K562 (cell line): ENCODE data around the gene PPP1R13L.
"Not testable (repeated sequence)": the region's sequence is repeated elsewhere in the genome, so short reads cannot be mapped to it uniquely, and the experiment has no call there.

Experiments
- FOXA1 ChIP-seq: fragments of 450-650 bp; IDR thresholded peaks from 2 replicates; pipeline ENCODE4 v1.6.1; 2016; ENCODE audit warnings: mild to moderate bottlenecking, borderline replicate concordance
- FOXA3 ChIP-seq, 2 experiments: fragments of 450-650 bp in 1 of 2; sonication (generic) in 1 of 2; formaldehyde crosslinking; IDR thresholded peaks in 1 of 2; conservative IDR thresholded peaks in 1 of 2; 2 replicates each; pipeline versions ENCODE4 v1.4.0 to v1.8.0; 2020 to 2022; ENCODE audit warnings: mild to moderate bottlenecking in 2 of 2, missing genetic modification reagents in 1 of 2
- HDAC6 ChIP-seq: IDR thresholded peaks from 2 replicates; pipeline ENCODE4 v1.6.1; 2012; ENCODE audit warnings: low read depth, mild to moderate bottlenecking, control low read depth, inconsistent platforms, low read length, moderate library complexity
- NR2C2 ChIP-seq, 2 experiments: fragments of 200-800 bp in 1 of 2; sonication (Bioruptor generic) in 1 of 2; sonication (generic) in 1 of 2; formaldehyde crosslinking in 1 of 2; IDR thresholded peaks; 2 replicates each; pipeline versions ENCODE4 v1.6.1 to v1.8.0; 2016 to 2022; ENCODE audit warnings: mild to moderate bottlenecking in 1 of 2, missing compliant biosample characterization in 1 of 2, missing genetic modification characterization in 1 of 2, missing genetic modification reagents in 1 of 2
- POLR2A ChIP-seq: fragments of 450-650 bp; conservative IDR thresholded peaks from 2 replicates; pipeline ENCODE4 v1.6.1; 2016
- POLR2AphosphoS5 ChIP-seq: IDR thresholded peaks from 2 replicates; pipeline ENCODE4 v1.6.1; 2011; ENCODE audit warnings: mild to moderate bottlenecking, low read depth, low read length, moderate library complexity; ENCODE audit not compliant: control insufficient read depth, insufficient read depth
- RAD51 ChIP-seq: fragments of 450-650 bp; IDR thresholded peaks from 2 replicates; pipeline ENCODE4 v1.7.1; 2016; ENCODE audit warnings: low read depth, mild to moderate bottlenecking, borderline replicate concordance
- SPI1 ChIP-seq: IDR thresholded peaks from 2 replicates; pipeline ENCODE4 v1.6.1; 2011; ENCODE audit warnings: low read depth, low read length, control low read depth, borderline replicate concordance
- ZNF184 ChIP-seq: sonication (generic); formaldehyde crosslinking; IDR thresholded peaks from 2 replicates; pipeline ENCODE4 v1.5.0; 2020; ENCODE audit warnings: missing genetic modification reagents
- ZNF384 ChIP-seq: IDR thresholded peaks from 2 replicates; pipeline ENCODE4 v1.6.1; 2012; ENCODE audit warnings: low read depth, low read length, improper control_type of control experiment
- TF ChIP-seq, protein P1 (sequence below), 3 experiments: IDR thresholded peaks in 2 of 3; conservative IDR thresholded peaks in 1 of 3; 2 replicates each; pipeline ENCODE4 v1.5.1; 2011 to 2012; ENCODE audit warnings: low read length in 3 of 3, mild to moderate bottlenecking in 3 of 3, control low read depth in 2 of 3, improper control_type of control experiment in 1 of 3, inconsistent platforms in 1 of 3, low read depth in 1 of 3, mixed read lengths in 1 of 3, moderate library complexity in 1 of 3; ENCODE audit not compliant: insufficient read depth in 2 of 3
- TF ChIP-seq, protein P2 (sequence below), 2 experiments: fragments of 450-650 bp; conservative IDR thresholded peaks; 2 replicates each; pipeline ENCODE4 v1.6.1; 2017; ENCODE audit warnings: mild to moderate bottlenecking in 2 of 2, moderate library complexity in 2 of 2
- TF ChIP-seq, protein P3 (sequence below): sonication (generic); formaldehyde crosslinking; IDR thresholded peaks from 2 replicates; pipeline ENCODE4 v1.8.1; 2023; ENCODE audit warnings: mild to moderate bottlenecking, missing genetic modification reagents
- TF ChIP-seq, protein P4 (sequence below): sonication (generic); formaldehyde crosslinking; IDR thresholded peaks from 2 replicates; pipeline ENCODE4 v1.8.0; 2022; ENCODE audit warnings: missing genetic modification reagents, mild to moderate bottlenecking, borderline replicate concordance

DNA sequence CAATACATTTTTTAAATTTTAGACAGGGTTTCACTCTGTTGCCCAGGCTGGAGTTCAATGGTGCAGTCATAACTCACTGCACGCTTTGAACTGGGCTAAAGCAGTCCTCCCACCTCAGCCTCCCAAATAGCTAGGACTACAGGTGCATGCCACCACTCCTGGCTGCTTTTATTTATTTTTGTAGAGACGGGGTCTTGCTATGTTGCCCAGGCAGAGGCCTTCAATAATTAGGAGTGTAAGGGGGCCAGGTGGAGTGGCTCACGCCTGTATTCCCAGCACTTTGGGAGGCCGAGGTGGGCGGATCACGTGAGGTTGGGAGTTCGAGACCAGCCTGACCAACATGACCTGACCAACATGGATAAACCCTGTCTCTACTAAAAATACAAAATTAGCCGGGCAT, 27.7 kb upstream of the PPP1R13L start:
- TF ChIP-seq, protein P1, sequence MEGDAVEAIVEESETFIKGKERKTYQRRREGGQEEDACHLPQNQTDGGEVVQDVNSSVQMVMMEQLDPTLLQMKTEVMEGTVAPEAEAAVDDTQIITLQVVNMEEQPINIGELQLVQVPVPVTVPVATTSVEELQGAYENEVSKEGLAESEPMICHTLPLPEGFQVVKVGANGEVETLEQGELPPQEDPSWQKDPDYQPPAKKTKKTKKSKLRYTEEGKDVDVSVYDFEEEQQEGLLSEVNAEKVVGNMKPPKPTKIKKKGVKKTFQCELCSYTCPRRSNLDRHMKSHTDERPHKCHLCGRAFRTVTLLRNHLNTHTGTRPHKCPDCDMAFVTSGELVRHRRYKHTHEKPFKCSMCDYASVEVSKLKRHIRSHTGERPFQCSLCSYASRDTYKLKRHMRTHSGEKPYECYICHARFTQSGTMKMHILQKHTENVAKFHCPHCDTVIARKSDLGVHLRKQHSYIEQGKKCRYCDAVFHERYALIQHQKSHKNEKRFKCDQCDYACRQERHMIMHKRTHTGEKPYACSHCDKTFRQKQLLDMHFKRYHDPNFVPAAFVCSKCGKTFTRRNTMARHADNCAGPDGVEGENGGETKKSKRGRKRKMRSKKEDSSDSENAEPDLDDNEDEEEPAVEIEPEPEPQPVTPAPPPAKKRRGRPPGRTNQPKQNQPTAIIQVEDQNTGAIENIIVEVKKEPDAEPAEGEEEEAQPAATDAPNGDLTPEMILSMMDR (IDR thresholded peaks at IDR 0.05 in 2 of 3, conservative IDR thresholded peaks at IDR 0.05 in 1 of 3; ENCODE audit: insufficient read depth in 2 of 3, low read depth in 1 of 3, low read length in 3 of 3): not testable (repeated sequence)
- not testable (repeated sequence) for TF ChIP-seq FOXA1; ZNF384; NR2C2 (CRISPR knock-in tag; IDR thresholded peaks at IDR 0.05); NR2C2 (tag; IDR thresholded peaks at IDR 0.05); ZNF184; SPI1; POLR2AphosphoS5; FOXA3 (CRISPR knock-in tag; conservative IDR thresholded peaks at IDR 0.05 in 1 of 2, IDR thresholded peaks at IDR 0.05 in 1 of 2); HDAC6; RAD51; POLR2A
- TF ChIP-seq, protein P2, sequence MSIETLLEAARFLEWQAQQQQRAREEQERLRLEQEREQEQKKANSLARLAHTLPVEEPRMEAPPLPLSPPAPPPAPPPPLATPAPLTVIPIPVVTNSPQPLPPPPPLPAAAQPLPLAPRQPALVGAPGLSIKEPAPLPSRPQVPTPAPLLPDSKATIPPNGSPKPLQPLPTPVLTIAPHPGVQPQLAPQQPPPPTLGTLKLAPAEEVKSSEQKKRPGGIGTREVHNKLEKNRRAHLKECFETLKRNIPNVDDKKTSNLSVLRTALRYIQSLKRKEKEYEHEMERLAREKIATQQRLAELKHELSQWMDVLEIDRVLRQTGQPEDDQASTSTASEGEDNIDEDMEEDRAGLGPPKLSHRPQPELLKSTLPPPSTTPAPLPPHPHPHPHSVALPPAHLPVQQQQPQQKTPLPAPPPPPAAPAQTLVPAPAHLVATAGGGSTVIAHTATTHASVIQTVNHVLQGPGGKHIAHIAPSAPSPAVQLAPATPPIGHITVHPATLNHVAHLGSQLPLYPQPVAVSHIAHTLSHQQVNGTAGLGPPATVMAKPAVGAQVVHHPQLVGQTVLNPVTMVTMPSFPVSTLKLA (conservative IDR thresholded peaks at IDR 0.05): not testable (repeated sequence)
- TF ChIP-seq, protein P3, sequence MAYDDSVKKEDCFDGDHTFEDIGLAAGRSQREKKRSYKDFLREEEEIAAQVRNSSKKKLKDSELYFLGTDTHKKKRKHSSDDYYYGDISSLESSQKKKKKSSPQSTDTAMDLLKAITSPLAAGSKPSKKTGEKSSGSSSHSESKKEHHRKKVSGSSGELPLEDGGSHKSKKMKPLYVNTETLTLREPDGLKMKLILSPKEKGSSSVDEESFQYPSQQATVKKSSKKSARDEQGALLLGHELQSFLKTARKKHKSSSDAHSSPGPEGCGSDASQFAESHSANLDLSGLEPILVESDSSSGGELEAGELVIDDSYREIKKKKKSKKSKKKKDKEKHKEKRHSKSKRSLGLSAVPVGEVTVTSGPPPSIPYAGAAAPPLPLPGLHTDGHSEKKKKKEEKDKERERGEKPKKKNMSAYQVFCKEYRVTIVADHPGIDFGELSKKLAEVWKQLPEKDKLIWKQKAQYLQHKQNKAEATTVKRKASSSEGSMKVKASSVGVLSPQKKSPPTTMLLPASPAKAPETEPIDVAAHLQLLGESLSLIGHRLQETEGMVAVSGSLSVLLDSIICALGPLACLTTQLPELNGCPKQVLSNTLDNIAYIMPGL (CRISPR knock-in tag): not testable (repeated sequence)
- TF ChIP-seq, protein P4, sequence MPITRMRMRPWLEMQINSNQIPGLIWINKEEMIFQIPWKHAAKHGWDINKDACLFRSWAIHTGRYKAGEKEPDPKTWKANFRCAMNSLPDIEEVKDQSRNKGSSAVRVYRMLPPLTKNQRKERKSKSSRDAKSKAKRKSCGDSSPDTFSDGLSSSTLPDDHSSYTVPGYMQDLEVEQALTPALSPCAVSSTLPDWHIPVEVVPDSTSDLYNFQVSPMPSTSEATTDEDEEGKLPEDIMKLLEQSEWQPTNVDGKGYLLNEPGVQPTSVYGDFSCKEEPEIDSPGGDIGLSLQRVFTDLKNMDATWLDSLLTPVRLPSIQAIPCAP (CRISPR knock-in tag): not testable (repeated sequence)
